Measurements from ENCODE around the gene SLC22A9.
"Not testable (repeated sequence)": the region's sequence is repeated elsewhere in the genome, so short reads cannot be mapped to it uniquely, and the experiment has no call there.

SLC22A9 gene

DNA sequence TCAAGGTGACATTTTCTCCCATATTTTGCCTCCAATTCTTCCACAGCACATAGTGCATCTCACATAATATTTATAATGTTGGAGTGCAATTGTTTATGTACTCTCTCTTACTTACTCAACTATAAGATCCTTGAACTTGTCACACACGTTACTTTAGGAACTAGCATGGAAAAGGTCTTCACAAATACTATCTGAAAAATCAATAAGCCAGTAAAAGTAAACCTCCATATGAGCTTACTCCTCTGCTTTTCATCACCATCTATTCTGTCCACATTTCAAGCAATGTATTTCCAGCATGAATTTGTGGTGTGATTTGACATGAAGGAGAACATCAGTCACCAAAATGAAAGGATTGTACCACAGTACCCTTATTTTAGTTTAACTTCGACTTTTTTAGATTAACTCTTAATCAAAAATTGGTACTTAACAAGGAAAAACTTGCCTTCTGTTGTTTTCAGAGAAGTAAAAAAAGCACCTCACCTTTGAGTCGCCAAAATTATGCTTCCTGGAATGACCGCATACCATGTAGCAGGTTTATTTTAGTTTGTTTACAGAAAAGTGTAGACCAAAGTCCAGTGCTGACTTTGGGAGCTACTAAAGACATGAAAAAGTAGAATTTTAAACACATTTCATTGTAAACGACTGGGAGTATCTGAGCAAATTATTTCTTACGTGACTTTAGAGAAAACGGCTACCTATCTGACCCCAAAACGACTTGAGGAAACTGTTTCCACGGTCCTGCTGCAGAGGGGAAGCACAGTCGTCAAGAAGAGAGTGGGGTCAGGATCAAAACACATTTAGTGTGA is at the start of gene SLC22A9:
SLC22A9 (plus strand) TSS at position 621 of the 806 bp plus-strand sequence. CDS start 272 bp downstream, outside the sequence.
- TF ChIP-seq GATA1 (IDR thresholded peaks at IDR 0.05; ENCODE audit: low read depth, low read length) (no peak), POLR2A (IDR thresholded peaks at IDR 0.05; ENCODE audit: low read length) (no peak)
- DNase-seq = no peak

DNA sequence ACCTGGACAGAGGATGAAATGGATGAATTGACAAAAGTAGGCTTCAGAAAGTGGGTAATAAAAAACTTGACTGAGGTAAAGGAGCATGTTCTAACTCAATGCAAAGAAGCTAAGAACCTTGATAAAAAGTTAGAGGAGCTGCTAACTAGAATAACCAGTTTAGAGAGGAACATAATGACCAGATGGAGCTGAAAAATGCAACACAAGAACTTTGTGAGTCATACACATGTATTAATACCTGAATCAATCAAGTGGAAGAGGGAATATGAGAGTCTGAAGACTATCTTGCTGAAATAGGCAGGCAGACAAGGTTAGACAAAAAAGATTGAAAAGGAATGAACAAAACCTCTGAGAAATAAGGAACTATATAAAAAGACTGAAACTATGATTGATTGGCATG is 47.9 kb upstream of the SLC22A9 start:
- TF ChIP-seq POLR2A (IDR thresholded peaks at IDR 0.05; ENCODE audit: low read length) = no peak
- DNase-seq = no peak

DNA sequence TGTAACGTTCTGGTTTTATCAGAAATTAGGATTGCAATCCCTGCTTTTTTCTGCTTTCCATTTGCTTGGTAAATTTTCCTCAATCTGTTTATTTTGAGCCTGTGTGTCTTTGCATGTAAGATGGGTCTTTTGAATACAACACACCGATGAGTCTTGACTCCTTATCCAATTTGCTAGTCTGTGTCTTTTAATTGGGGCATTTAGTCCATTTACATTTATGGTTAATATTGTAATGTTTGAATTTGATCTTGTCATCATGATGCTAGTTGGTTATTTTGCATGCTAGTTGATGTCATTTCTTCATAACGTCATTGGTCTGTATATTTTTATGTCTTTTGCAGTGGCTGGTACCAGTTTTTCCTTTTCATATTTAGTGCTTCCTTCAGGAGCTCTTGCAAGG is 34.5 kb upstream of the SLC22A9 start:
- not testable (repeated sequence) for DNase-seq

DNA sequence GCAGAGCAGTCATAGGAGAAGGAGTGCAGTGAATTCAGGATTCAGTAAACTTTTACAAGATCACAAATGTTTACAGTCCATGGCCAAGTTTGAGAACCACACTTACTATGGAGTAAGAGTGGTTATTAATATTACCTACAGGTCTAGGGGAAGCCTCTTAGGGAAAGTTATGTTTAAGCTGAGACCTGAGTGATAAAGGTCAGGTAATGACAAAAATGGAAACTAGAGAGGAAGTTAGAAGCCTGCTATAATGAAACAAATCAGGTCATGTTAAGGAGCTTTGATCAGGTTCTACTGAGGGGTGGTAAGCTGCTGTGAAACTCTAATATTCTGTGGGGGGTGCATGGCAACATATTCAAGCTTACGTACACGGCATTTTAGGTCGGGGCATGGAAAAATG is 32.5 kb upstream of the SLC22A9 start:
- TF ChIP-seq GATA1 (IDR thresholded peaks at IDR 0.05; ENCODE audit: low read depth, low read length) (no peak), POLR2A (IDR thresholded peaks at IDR 0.05; ENCODE audit: low read length) (no peak)
- DNase-seq = no peak

DNA sequence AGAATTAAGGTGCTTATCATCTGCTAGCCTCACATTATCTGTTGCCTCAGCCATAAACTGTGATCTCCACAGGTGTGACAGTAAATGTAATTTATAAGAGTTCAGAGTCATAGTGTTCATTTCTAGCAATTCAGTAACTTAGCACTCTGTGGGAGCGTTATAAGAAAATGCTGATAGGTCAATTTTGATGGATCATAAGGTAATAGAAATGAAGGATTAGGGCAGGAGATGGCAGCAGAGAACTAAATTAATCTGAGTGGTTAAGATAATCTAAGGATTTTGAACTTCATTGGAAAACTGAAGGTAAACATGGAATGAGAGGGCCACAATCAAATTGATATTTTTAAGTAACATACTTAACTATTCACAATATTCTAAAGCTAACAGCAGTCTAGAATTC is 26.5 kb upstream of the SLC22A9 start:
- no peak for DNase-seq
- TF ChIP-seq GATA1 (IDR thresholded peaks at IDR 0.05; ENCODE audit: low read depth, low read length) = no peak
- TF ChIP-seq POLR2A (IDR thresholded peaks at IDR 0.05; ENCODE audit: low read length) = no peak

DNA sequence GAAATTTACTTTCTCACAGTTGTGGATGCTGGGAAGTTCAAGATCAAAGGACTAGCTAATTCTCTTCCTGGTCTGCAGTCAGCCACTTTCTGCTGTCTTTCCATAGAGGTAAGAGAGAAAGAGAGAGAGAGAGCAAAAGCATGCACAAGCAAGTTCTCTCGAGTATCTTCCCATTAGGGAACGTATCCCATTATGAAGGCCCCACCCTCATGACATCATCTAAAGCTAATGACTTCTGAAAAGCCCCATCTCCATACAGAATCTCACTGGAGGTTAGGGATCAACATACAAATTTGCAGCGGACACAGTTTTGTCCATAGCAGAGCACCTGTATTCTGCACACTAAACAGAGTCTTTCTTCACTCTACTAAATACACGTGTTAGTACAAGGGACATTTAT is 17.4 kb upstream of the SLC22A9 start:
- TF ChIP-seq POLR2A (IDR thresholded peaks at IDR 0.05; ENCODE audit: low read length) = no peak
- no peak for TF ChIP-seq GATA1 (IDR thresholded peaks at IDR 0.05; ENCODE audit: low read depth, low read length)

DNA sequence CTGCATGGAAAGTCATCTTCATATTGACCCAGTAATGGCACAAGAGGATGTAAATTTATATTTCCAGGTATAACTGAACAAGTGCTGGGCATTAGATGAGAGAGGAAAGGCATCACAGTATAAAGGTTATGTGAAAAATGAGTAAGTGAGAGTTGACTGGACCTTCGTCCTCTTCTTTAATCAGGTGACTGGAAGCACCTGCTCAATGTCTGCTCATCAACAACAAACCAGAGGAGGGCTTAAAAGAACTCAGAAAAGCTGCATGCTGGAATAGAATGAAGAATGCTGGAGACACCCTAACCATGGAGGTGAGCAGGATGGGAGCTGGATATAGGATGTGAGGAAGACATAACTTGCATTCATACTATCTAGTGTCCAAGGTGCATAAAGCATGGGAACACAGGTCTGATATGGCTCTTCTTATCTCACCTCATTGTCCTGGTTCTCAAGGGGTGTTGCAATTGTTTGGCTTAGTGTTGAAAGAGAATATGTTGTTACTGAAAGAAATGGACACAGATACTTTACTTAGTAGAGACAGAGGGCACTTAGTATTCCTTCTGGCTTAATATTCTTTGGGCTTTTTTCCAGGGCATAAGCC is 7.3 kb upstream of the SLC22A9 start:
- TF ChIP-seq POLR2A (IDR thresholded peaks at IDR 0.05; ENCODE audit: low read length) (no peak), GATA1 (IDR thresholded peaks at IDR 0.05; ENCODE audit: low read depth, low read length) (no peak)

More for the DNA sequence above, 17.4 kb upstream of the SLC22A9 start:
- DNase-seq = no peak

DNA sequence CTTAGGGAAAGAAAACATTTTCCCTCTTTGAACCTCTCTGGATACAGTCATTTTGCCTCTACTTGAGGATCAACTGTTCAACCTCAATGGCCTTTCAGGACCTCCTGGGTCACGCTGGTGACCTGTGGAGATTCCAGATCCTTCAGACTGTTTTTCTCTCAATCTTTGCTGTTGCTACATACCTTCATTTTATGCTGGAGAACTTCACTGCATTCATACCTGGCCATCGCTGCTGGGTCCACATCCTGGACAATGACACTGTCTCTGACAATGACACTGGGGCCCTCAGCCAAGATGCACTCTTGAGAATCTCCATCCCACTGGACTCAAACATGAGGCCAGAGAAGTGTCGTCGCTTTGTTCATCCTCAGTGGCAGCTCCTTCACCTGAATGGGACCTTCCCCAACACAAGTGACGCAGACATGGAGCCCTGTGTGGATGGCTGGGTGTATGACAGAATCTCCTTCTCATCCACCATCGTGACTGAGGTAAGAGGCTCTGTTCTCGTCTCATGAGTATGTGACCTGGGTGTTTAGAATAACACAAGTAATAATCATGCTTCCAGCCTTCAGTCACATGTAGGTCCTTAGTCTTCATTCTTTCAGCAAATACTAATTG is 495 bp downstream of the SLC22A9 start:
- no peak for DNase-seq
- TF ChIP-seq GATA1 (IDR thresholded peaks at IDR 0.05; ENCODE audit: low read depth, low read length) (no peak), POLR2A (IDR thresholded peaks at IDR 0.05; ENCODE audit: low read length) (no peak)

More for the DNA sequence above, 7.3 kb upstream of the SLC22A9 start:
- no peak for DNase-seq

DNA sequence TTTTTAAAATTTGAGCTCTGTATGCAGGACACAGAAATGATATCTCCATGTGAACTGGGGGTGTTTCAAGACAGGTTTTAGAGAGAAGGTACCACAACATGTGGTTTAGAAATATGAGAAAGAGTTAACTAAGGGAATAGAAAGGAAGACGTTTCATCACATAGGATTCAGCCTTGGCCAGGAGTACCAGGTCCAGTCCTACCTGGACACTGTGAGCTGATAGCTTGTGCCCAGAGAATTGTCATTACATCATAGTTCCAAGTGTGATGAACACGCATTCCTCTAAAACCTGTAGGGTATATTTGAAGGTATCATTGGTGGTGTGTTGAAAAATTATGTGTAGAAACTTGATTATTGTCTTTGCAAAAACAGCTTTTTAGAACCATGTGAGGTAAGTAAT is 1.8 kb downstream of the SLC22A9 start:
- TF ChIP-seq POLR2A (IDR thresholded peaks at IDR 0.05; ENCODE audit: low read length) (no peak), GATA1 (IDR thresholded peaks at IDR 0.05; ENCODE audit: low read depth, low read length) (no peak)
- DNase-seq = no peak

DNA sequence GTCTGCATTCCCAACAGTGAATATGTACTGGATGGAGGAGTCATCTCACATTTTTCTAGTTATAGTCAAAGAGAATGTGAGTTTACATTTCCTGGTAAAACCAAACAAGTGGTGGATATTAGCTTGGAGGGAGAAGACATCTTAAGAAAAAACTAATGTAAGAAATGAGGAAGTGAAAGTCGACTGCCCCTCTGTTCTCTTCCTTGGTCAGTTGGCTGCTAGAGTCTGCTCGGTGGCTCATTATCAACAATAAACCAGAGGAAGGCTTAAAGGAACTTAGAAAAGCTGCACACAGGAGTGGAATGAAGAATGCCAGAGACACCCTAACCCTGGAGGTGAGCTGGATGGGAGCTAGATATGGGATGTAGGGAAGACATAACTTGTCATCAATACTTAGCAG is 5.8 kb downstream of the SLC22A9 start:
- no peak for TF ChIP-seq POLR2A (IDR thresholded peaks at IDR 0.05; ENCODE audit: low read length)
- no peak for TF ChIP-seq GATA1 (IDR thresholded peaks at IDR 0.05; ENCODE audit: low read depth, low read length)
- DNase-seq = no peak

DNA sequence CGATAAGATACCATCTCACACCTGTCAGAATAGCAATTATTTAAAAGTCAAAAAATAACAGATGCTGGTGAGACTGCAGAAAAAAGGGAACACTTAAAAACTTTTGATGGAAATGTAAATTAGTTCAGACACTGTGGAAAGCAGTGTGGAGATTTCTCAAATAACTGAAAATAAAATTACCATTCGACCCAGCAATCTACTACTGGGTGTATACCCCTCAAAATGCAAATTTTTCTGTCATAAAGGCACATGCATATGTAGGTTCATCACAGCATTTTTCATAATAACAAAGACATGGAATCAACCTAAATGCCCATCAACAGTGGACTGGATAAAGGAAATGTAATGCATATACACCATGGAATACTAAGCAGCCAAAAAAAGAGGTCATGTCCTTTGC is 10.5 kb downstream of the SLC22A9 start:
- no peak for DNase-seq

DNA sequence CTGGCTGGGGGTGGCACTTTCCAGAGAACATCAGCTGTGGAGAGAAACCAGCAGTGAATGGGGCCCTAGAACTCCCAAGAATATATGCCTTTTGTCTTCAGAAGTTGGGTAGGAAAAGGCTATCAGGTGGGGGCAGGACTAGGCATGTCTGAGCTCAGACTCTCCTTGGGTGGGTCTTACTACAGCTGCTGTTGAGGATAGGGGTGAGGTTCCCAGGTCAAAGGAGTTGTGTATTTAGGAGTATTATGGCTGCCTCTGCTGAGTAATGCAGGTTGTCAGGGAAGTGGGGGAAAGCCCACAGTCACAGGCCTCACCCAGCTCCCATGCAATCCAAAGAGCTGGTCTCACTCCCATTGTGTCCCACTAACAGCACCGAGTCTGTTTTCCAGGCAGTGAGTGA is 26.1 kb downstream of the SLC22A9 start:
- DNase-seq = no peak
- no peak for TF ChIP-seq GATA1 (IDR thresholded peaks at IDR 0.05; ENCODE audit: low read depth, low read length)
- TF ChIP-seq POLR2A (IDR thresholded peaks at IDR 0.05; ENCODE audit: low read length) = no peak

More for the DNA sequence above, 10.5 kb downstream of the SLC22A9 start:
- TF ChIP-seq GATA1 (IDR thresholded peaks at IDR 0.05; ENCODE audit: low read depth, low read length) (no peak), POLR2A (IDR thresholded peaks at IDR 0.05; ENCODE audit: low read length) (no peak)

DNA sequence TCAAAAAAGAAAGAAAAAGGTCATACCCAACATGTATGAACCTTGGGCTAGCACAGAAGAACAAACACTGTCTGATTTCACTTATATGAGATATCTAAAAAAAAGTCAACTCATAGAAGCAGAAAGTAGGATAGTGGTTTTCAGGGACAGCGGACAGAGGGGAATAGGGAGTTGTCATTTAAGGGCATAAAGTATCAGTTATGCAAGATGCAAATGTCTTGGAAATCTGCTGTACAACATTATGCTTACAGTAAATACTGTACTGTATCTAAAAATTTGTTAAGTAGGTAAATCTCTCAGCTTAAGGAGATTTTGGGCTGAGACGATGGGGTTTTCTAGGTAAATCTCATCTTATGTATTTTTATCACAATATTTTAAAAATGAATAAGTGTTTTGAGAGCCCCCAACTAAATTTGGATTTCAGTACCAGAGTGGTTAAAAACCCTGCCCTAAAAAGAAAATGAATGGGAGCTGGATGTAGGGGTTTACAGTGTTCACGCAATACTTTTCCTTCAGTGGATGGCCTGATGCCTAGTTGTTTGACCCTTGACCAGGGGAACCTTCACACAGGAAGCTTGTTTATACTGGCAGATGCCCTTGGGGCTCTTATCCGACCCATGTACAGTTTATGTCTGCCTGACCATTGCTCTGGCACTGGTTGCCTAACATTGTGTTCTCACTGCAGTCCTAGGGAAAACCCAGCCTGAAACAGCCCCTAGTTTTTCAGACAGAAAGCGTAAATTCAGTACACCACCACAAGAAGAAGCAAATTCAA is 34.8 kb downstream of the SLC22A9 start:
- TF ChIP-seq GATA1 (IDR thresholded peaks at IDR 0.05; ENCODE audit: low read depth, low read length) (no peak), POLR2A (IDR thresholded peaks at IDR 0.05; ENCODE audit: low read length) (no peak)
- DNase-seq = no peak

DNA sequence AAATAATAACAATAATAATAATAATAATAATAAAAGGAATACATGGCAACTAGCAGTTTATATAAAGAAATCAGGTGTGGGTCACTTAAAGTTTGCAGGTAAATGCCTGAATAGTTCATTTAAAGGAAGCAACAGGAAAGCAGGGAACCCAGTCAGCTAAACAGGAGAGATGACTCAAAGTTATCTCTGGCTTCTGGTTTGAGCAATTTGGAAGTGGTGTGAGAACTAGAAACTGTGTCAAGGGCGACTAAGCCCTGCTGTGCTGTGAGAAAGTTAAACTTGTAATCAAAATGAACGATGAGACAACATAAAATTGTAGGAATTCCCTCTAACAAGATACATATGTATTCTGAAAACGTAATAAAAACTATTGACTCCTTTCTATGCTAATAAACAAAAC is 35.5 kb downstream of the SLC22A9 start:
- TF ChIP-seq POLR2A (IDR thresholded peaks at IDR 0.05; ENCODE audit: low read length) = no peak
- TF ChIP-seq GATA1 (IDR thresholded peaks at IDR 0.05; ENCODE audit: low read depth, low read length) = no peak
- DNase-seq = no peak

Data from erythroblast (primary cell).